ENCODE measurements around the gene LMAN1L.

DNA sequence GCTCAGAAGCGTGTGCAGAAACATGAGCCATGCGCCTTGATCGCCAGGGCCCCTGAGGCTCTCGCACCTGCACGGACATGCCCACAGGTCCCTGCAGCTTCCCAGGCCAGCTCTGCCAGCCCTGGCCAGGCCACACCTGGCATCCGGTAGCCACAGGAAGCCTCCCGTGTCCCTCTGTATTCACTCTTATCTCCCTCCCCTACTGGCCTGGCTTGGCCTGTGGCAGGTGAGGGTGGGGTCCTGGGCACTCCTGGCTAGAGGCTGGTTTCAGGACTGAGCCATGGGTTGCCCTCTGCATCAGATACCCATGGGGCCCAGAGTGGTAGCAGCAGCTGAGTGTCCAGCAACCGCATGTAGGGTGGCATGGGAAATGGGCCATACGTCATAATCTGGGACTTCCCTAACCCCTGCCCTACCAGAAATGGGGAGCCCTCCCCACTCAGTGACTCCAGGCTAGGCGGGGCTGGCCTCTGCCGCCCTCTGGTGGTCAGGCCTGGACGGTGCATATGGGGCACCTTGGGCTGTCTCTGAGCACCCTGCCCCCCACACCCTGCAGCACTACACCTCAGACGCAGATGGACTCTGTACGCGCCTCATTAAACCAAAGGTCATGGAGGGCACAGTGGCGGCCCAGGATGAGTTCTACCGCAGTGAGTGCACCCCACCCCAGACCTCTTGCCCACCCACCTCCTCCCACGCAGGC, 12.6 kb upstream of the LMAN1L start:
- TF ChIP-seq, protein P1, sequence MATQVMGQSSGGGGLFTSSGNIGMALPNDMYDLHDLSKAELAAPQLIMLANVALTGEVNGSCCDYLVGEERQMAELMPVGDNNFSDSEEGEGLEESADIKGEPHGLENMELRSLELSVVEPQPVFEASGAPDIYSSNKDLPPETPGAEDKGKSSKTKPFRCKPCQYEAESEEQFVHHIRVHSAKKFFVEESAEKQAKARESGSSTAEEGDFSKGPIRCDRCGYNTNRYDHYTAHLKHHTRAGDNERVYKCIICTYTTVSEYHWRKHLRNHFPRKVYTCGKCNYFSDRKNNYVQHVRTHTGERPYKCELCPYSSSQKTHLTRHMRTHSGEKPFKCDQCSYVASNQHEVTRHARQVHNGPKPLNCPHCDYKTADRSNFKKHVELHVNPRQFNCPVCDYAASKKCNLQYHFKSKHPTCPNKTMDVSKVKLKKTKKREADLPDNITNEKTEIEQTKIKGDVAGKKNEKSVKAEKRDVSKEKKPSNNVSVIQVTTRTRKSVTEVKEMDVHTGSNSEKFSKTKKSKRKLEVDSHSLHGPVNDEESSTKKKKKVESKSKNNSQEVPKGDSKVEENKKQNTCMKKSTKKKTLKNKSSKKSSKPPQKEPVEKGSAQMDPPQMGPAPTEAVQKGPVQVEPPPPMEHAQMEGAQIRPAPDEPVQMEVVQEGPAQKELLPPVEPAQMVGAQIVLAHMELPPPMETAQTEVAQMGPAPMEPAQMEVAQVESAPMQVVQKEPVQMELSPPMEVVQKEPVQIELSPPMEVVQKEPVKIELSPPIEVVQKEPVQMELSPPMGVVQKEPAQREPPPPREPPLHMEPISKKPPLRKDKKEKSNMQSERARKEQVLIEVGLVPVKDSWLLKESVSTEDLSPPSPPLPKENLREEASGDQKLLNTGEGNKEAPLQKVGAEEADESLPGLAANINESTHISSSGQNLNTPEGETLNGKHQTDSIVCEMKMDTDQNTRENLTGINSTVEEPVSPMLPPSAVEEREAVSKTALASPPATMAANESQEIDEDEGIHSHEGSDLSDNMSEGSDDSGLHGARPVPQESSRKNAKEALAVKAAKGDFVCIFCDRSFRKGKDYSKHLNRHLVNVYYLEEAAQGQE (IDR thresholded peaks at IDR 0.05) = no peak
- TF ChIP-seq, protein P2, sequence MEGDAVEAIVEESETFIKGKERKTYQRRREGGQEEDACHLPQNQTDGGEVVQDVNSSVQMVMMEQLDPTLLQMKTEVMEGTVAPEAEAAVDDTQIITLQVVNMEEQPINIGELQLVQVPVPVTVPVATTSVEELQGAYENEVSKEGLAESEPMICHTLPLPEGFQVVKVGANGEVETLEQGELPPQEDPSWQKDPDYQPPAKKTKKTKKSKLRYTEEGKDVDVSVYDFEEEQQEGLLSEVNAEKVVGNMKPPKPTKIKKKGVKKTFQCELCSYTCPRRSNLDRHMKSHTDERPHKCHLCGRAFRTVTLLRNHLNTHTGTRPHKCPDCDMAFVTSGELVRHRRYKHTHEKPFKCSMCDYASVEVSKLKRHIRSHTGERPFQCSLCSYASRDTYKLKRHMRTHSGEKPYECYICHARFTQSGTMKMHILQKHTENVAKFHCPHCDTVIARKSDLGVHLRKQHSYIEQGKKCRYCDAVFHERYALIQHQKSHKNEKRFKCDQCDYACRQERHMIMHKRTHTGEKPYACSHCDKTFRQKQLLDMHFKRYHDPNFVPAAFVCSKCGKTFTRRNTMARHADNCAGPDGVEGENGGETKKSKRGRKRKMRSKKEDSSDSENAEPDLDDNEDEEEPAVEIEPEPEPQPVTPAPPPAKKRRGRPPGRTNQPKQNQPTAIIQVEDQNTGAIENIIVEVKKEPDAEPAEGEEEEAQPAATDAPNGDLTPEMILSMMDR (IDR thresholded peaks at IDR 0.05; ENCODE audit: low read depth, low read length, missing input control) = peak; percentile 98
- TF ChIP-seq RAD21 (IDR thresholded peaks at IDR 0.05) (peak; percentile 97 to 99), SP1 (IDR thresholded peaks at IDR 0.05) (peak; percentile 43), YY1 (IDR thresholded peaks at IDR 0.05) (no peak), HNF4A (conservative IDR thresholded peaks at IDR 0.05) (peak; percentile 19 to 63)
- TF ChIP-seq, protein P3, sequence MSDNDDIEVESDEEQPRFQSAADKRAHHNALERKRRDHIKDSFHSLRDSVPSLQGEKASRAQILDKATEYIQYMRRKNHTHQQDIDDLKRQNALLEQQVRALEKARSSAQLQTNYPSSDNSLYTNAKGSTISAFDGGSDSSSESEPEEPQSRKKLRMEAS (IDR thresholded peaks at IDR 0.05) = peak; percentile 7
